Prostate gland (tissue), 2 donors: ENCODE measurements around the gene LMBRD2.

ENCODE experiments used
- CTCF ChIP-seq, 4 experiments: fragments of 200-600 bp in 2 of 4; fragments of 450-650 bp in 2 of 4; sonication (generic) in 2 of 4; IDR thresholded peaks; 1 replicate in 3 of 4; 2 replicates in 1 of 4; pipeline ENCODE4 v1.5.1; 2016 to 2019; ENCODE audit warnings: antibody characterized with exemption in 4 of 4, mild to moderate bottlenecking in 2 of 4, moderate library complexity in 2 of 4
- POLR2A ChIP-seq: fragments of 450-650 bp; IDR thresholded peaks from one replicate; pipeline ENCODE4 v1.6.1; 2016; ENCODE audit warnings: antibody characterized with exemption, mild to moderate bottlenecking

DNA sequence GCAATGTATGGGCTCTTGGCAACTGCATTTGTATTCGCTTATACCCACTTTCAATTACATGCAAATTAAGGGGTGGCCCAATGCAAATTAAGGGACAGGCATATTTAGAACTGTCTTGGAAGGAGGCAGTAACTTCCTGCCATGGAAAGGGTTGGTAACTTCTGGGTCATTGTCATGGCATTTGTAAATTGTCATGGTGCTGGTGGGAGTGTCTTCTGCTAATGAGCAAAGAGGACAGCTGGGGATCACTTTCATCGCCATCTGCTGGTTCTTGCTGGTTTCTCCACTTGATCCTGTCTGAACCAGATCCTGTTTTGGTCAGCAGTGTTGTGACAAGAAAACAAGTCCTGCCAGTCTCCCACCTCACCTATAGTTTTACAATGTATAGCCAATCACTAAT lies 61.7 kb downstream of the LMBRD2 start:
- TF ChIP-seq POLR2A, result no peak
- TF ChIP-seq CTCF (IDR thresholded peaks at IDR 0.05), result peak in 1 of 4 experiments; percentile 10
